ENCODE results near the gene MEIOC.
"Not testable (repeated sequence)": the region's sequence is repeated elsewhere in the genome, so short reads cannot be mapped to it uniquely, and the experiment has no call there.

MEIOC gene

DNA sequence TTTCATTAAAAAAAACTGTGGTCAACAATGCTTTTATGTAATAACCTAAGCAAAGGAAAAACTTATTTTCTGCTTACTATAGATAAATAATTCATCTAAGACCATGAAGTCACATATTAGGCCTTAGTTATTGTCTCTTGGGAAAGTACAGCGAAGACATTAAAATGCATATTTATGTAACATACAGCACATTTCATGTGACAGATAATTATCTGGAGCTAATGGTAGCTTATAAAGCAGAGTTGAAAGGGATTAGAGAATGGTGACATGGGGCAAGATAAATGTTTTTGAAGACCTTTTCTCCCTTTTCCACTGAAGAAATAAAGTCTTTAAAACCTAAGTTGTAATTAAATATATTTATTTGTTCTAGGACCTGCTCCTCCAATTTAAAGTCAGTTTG is 9.7 kb downstream of the MEIOC start:
- H3K36me3 Mint-ChIP-seq (ENCODE audit: low read depth) = no peaks in the 10 kb centered on the region

DNA sequence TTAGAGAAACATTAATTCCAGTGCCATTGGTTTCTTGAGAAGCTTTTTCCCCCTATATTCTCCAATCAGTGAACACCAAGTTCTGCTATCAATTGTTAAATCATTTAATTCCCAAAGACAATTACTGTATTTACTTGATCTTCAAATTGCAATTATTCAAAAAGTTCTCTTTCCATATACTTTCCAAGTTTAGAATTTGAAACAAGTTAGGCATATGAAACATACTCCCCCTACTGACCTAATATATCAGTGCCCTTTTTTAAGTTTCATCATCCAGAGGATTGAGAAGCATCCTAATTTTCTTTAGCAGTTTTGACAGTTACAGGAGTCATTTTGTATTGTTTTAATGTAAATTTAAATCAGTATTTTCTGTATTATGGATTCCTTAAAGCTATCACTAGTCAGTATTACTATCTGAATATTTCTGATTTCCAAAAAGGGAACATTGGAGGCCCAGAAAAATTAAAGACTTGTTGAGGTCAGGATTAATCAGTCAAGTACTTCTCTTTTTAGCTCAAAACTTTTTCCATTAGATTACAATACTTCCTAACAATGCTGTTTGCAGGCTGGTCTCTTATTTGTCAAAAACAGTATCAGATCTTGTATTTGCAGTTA is 16.3 kb downstream of the MEIOC start:
- no peak for DNase-seq
- H3K4me3 Mint-ChIP-seq = no peak overlapping the region
- peaks cover 4% of the 10 kb centered on the region for H3K4me1 Mint-ChIP-seq (ENCODE audit: low read depth)
- no peaks in the 10 kb centered on the region for H3K27me3 Mint-ChIP-seq
- no peak overlapping the region for H3K27ac Mint-ChIP-seq
- H3K9me3 Mint-ChIP-seq = no peaks in the 10 kb centered on the region
- H3K36me3 Mint-ChIP-seq (ENCODE audit: low read depth) = peaks cover 13% of the 10 kb centered on the region

More for the DNA sequence above, 9.7 kb downstream of the MEIOC start:
- no peak for DNase-seq
- Mint-ChIP-seq H3K4me3 (no peak overlapping the region), H3K27ac (no peak overlapping the region), H3K9me3 (no peaks in the 10 kb centered on the region), H3K4me1 (ENCODE audit: low read depth) (peaks cover 4% of the 10 kb centered on the region), H3K27me3 (peaks cover 15% of the 10 kb centered on the region)

DNA sequence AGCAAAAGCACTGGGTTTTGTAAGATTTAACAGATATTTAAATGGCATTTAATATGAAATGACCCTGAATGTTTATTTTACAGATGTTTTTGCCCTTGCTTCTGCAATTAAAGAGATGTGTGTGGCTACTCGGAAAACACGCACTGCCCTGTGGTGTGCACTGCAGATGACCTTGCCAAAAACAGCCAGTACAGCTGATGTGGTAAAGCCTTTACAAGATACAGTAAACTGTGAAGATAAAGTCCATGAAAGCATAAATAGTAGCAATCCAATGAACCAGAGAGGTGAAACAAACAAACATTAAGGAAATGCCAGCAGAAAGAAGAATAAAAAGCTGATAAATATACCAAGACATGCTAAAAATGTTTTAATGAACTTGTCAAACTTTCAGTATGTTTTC is 17.6 kb downstream of the MEIOC start:
- Mint-ChIP-seq H3K4me1 (ENCODE audit: low read depth) (no peaks in the 10 kb centered on the region), H3K27me3 (no peaks in the 10 kb centered on the region), H3K9me3 (no peaks in the 10 kb centered on the region), H3K4me3 (no peak overlapping the region), H3K36me3 (ENCODE audit: low read depth) (peaks cover 26% of the 10 kb centered on the region), H3K27ac (no peak overlapping the region)
- no peak for DNase-seq

DNA sequence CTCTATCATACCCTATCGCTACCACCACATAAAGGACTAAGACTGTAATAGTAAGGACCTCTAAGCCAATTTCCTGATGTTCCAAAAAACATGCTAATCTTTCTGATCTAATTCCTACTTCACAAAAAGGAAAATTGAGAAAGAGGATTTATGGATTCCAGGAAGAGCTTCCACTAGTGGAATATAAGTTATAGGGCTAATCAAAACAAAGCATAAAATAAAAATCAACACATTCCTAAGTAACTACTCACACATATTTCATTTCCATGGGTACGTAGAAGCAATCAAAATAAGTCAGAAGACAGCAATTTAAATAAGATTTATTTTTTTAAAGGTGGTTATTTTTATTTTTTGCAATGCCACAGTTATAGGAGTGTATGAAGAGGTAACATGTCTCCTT is 20.9 kb downstream of the MEIOC start:
- no peak for DNase-seq
- H3K9me3 Mint-ChIP-seq = no peaks in the 10 kb centered on the region
- H3K36me3 Mint-ChIP-seq (ENCODE audit: low read depth) = peaks cover 54% of the 10 kb centered on the region
- H3K27ac Mint-ChIP-seq = no peak overlapping the region
- H3K27me3 Mint-ChIP-seq = no peaks in the 10 kb centered on the region
- no peak overlapping the region for H3K4me3 Mint-ChIP-seq
- no peaks in the 10 kb centered on the region for H3K4me1 Mint-ChIP-seq (ENCODE audit: low read depth)

DNA sequence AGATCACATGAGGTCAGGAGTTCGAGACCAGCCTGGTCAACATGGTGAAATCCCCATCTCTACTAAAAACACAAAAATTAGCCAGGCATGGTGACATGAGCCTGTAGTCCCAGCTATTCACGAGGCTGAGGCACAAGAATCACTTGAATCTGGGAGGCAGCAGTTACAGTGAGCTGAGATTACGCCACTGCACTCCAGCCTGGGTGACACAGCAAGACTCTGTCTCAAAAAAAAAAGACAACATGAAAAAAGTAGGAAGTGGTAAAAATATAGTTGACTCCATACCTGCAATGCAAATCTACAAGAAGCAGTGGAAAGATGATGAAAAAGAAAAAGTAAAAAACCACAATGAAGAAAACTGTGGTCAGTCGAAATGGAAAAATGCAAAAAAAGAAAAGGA is 27.0 kb downstream of the MEIOC start:
- H3K4me1 Mint-ChIP-seq (ENCODE audit: low read depth) = peaks cover 30% of the 10 kb centered on the region
- H3K27ac Mint-ChIP-seq = peak overlapping the region; percentile 50
- peaks cover 76% of the 10 kb centered on the region for H3K36me3 Mint-ChIP-seq (ENCODE audit: low read depth)
- not testable (repeated sequence) for H3K9me3 Mint-ChIP-seq, H3K4me3 Mint-ChIP-seq, DNase-seq, H3K27me3 Mint-ChIP-seq

DNA sequence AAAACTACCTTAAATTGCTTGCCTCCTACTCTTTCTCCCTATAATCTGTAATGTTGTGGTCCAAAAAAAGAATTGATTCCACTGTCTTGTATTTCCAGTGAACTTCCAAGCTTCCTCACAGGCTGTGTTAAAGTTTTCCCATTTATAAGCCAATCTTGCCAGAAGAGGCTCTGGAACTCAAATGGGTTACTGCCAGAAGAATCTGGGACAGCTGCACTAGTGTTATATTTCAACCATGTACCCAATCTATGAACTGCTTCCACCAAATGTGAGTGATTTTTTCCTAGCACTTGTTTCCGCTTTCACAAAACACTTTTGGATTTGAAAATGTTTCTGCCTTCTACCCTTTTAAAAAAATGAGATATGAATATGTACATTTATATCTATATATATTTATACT is 31.5 kb downstream of the MEIOC start:
- no peak for DNase-seq
- H3K4me1 Mint-ChIP-seq (ENCODE audit: low read depth) = peaks cover 47% of the 10 kb centered on the region
- no peak overlapping the region for H3K27ac Mint-ChIP-seq
- H3K27me3 Mint-ChIP-seq = no peaks in the 10 kb centered on the region
- no peaks in the 10 kb centered on the region for H3K9me3 Mint-ChIP-seq
- H3K4me3 Mint-ChIP-seq = no peak overlapping the region
- peaks cover 56% of the 10 kb centered on the region for H3K36me3 Mint-ChIP-seq (ENCODE audit: low read depth)

DNA sequence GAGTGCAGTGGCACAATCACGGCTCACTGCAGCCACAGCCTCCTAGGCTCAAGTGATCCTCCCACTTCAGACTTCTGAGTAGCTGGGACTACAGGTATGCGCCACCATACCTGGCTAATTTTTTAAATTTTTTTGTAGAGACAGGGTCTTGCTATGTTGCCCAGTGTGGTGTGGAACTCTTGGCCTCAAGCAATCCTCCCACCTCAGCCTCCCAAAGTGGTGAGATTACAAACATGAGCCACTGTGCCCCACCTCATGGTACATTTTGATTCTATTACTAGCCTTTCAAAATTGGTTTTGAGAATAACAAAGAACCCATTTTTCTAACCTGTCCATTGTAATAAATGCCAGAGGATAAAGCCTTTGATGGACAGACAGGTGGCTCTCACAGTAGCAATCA is 31.9 kb downstream of the MEIOC start:
- no peaks in the 10 kb centered on the region for H3K27me3 Mint-ChIP-seq
- peaks cover 45% of the 10 kb centered on the region for H3K4me1 Mint-ChIP-seq (ENCODE audit: low read depth)
- H3K4me3 Mint-ChIP-seq = peak overlapping the region; percentile 99
- peaks cover 51% of the 10 kb centered on the region for H3K36me3 Mint-ChIP-seq (ENCODE audit: low read depth)
- H3K9me3 Mint-ChIP-seq = no peaks in the 10 kb centered on the region
- DNase-seq = no peak
- peak overlapping the region; percentile 97 for H3K27ac Mint-ChIP-seq

DNA sequence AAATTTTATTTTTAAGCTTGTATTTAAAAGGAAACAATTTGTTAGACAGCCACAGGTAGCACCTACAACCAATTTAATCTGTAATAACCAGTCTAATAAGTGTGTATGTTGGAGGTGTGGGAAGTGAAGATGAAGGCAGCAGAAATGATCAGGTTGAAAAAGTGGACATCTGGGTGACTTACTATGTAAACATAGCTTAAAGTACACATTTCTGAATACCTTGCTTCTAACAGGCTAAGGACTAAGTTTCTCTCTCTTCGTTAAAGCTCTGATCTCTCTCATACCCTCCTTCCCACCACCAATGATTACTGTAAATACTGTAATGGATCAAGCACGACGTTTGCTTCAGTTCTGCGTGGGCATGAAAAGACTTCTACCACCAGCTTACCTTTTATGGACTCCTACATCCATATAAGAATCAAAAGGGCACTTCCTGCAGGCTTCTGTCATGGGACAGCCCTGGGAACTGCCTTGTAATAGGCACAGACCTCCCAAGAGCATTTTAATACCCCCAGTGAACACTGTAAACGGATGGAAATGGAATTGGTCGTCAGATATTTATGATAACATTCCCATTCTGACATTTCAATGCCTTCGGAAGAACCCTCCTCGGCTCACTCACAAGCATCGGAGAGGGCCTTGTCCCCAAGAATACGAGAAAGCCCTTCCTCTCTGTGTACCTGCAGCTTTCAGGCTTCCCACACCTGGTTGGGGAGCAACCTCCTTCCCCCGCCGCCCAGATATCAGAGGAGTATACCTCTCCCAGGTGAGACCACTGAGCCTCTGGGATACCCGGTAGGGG is 32.6 kb downstream of the MEIOC start:
- H3K4me3 Mint-ChIP-seq = peak overlapping the region; percentile 99
- peaks cover 39% of the 10 kb centered on the region for H3K4me1 Mint-ChIP-seq (ENCODE audit: low read depth)
- no peak for DNase-seq
- H3K27ac Mint-ChIP-seq = peak overlapping the region; percentile 97
- no peaks in the 10 kb centered on the region for H3K27me3 Mint-ChIP-seq
- no peaks in the 10 kb centered on the region for H3K9me3 Mint-ChIP-seq
- H3K36me3 Mint-ChIP-seq (ENCODE audit: low read depth) = peaks cover 44% of the 10 kb centered on the region

DNA sequence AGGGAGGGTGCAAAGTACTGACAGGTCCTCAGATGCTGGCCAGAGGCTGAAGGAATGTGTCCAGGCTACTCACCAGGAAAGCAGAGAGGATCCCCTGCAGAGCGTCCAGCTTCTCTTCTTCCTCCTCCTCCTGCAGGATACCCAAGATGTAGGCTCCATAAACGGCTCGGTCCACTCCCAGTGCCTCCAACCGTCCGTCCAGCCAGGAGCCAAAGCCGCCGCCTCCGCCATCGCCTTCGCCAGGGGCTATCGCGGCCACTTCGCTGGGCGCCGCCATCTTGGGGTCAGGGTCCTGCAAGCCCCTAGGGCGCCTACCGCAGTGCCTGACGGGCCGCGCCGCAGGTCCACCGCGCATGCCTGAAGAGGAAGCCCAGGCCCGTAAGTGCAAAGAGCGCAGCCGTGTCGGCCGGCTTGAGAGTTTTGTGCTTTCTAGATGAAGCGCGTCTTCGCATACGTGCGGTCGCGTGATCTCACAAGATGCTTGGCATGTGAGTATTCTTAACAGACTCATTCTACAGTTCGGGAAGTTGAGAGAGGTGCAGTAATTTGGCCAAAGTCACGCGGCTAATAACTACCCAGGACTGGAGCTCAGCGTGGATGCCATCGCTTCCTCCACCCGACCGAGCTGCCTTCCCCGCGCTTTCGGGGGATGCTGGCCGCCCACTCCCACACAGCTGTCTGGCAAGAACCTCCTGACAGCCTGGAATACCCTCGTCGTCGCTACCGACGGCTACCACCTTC is 33.4 kb downstream of the MEIOC start, which contains the start of gene CCDC43:
Gene CCDC43, minus strand, starts transcription at position 300 of the 741 bp plus-strand sequence. Its CDS starts 23 bp downstream, at position 277.
- Mint-ChIP-seq H3K4me3 (peak within 1 kb of the TSS; percentile 99), H3K9me3 (no peaks in the 10 kb centered on the region), H3K27me3 (no peaks in the 10 kb centered on the region), H3K36me3 (ENCODE audit: low read depth) (peaks cover 40% of the 10 kb centered on the region), H3K4me1 (ENCODE audit: low read depth) (peaks cover 37% of the 10 kb centered on the region), H3K27ac (peak within 1 kb of the TSS; percentile 97)
- DNase-seq = peak; percentile 96

DNA sequence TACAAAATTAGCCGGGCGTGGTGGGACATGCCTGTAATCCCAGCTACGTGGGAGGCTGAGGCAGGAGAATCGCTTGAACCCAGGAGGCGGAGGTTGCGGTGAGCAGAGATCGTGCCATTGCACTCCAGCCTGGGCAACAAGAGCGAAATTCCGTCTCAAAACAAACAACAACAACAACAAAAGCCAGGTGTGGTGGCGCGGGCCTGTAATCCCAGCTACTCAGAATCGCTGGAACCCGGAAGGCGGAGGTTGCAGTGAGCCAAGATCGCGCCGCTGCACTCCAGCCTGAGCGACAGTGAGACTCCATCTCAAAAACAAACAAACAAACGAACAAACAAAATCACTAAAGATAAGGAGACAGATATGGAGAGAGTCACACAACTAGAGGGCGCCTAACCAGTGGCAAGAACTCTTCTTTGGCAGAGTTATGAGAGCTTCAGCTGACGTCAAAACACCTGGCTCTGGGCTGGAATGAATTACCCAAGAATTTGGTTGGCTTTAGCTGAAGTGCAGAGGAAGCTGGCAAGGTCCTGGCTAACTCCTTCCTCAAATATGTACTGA is 34.6 kb downstream of the MEIOC start:
- not testable (repeated sequence) for DNase-seq, H3K9me3 Mint-ChIP-seq, H3K27ac Mint-ChIP-seq, H3K27me3 Mint-ChIP-seq
- Mint-ChIP-seq H3K36me3 (ENCODE audit: low read depth) (peaks cover 31% of the 10 kb centered on the region), H3K4me1 (ENCODE audit: low read depth) (peaks cover 30% of the 10 kb centered on the region), H3K4me3 (peak overlapping the region; percentile 99)

DNA sequence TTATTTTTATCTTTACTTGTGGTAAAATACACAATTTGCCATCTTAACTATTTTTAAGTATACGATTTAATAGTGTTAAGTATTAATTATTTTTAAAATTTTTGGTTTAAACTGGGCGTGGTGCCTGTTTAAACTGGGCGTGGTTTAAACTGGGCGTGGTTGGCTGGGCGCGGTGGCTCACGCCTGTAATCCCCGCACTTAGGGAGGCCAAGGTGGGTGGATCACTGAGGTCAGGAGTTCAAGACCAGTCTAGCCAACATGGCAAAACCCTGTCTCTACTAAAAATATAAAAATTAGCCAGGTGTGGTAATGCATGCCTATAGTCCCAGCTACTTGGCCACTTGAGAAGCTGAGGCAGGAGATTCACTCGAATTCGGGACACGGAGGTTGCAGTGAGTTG is 37.3 kb downstream of the MEIOC start:
- no peaks in the 10 kb centered on the region for H3K27me3 Mint-ChIP-seq

DNA sequence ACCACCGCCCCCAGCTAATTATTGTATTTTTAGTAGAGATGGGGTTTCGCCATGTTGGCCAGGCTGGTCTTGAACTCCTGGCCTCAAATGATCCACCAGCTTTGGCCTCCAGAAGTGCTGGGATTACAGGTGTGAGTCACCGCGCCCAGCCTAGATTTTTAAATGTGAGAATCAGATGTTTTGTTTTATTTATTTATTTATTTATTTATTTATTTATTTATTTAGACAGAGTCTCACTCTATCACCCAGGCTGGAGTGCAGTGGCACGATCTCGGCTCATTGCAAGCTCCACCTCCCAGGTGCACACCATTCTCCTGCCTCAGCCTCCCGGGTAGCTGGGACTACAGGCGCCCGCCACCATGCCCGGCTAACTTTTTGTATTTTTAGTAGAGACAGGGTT is 44.0 kb downstream of the MEIOC start:
- H3K36me3 Mint-ChIP-seq (ENCODE audit: low read depth); H3K9me3 Mint-ChIP-seq; H3K27ac Mint-ChIP-seq; H3K4me1 Mint-ChIP-seq (ENCODE audit: low read depth); H3K4me3 Mint-ChIP-seq; H3K27me3 Mint-ChIP-seq; DNase-seq: not testable (repeated sequence)

More for the DNA sequence above, 37.3 kb downstream of the MEIOC start:
- Mint-ChIP-seq H3K9me3 (no peaks in the 10 kb centered on the region), H3K27ac (no peak overlapping the region), H3K36me3 (ENCODE audit: low read depth) (peaks cover 16% of the 10 kb centered on the region), H3K4me1 (ENCODE audit: low read depth) (peaks cover 14% of the 10 kb centered on the region), H3K4me3 (no peak overlapping the region)
- no peak for DNase-seq

DNA sequence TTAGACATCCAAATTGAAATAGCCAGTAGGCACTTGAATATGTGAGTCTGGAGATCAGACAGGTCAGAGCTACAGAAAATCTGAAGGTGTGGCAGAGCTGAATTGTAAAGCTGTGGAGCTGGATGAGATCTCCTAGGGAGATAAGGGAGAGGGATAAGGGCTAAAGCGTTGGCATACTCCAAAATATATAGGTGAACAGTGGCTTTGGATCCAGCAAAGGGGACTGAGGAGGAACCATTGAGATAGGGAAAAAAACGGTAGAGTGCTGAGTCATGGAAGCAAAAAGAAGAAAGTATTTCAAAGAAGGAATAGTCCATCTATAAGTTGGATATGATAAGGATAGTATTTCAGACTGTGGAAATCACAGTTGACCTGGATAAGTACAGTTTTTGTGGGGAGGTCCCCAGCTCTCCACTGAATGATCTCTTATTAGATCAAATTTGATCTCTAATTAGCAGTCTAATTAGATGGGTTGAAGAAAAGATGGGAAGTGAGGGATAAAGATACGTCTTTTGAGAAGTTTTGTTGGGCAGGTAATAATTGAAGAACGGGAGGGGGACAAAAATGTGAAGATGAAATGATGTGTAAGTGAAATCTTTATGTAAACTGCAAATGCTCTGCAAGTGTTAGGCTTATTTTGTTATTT is 51.6 kb downstream of the MEIOC start:
- no peak overlapping the region for H3K27ac Mint-ChIP-seq
- H3K4me1 Mint-ChIP-seq (ENCODE audit: low read depth) = peaks cover 5% of the 10 kb centered on the region
- no peak overlapping the region for H3K4me3 Mint-ChIP-seq

More for the DNA sequence above, 51.6 kb downstream of the MEIOC start:
- DNase-seq = no peak
- no peaks in the 10 kb centered on the region for H3K9me3 Mint-ChIP-seq
- H3K36me3 Mint-ChIP-seq (ENCODE audit: low read depth) = peaks cover 7% of the 10 kb centered on the region
- no peaks in the 10 kb centered on the region for H3K27me3 Mint-ChIP-seq
